AG04450 (cell line): ENCODE data around the gene GRB10. TPM values are rescaled to one million over a fixed set of nuclear protein-coding genes. Genes with fewer than 3 reads are reported as not detected.

Experiments
- CTCF ChIA-PET: fragments of 300-600, 350-600 bp; formaldehyde crosslinking; extraction: SDS; loops from one replicate; lab custom pipeline; 2022; ENCODE audit warnings: antibody characterized with exemption, inconsistent platforms; lab: Charles Lee
- POLR2A ChIA-PET: fragments of 350-600 bp; formaldehyde crosslinking; extraction: SDS; loops from one replicate; lab custom pipeline; 2021; ENCODE audit warnings: antibody characterized with exemption, inconsistent platforms; lab: Yijun Ruan, JAX
- DNase-seq: peaks from one replicate; pipeline ENCODE4 v3.0.0-alpha.2; 2011; ENCODE audit warnings: low read depth, low spot score
- H3K27ac ChIP-seq: one replicate; pipeline ENCODE4 v1.5.1; 2012; ENCODE audit warnings: low read depth, low read length, control low read depth
- H3K27me3 ChIP-seq: one replicate; pipeline ENCODE4 v1.6.0; 2012; ENCODE audit warnings: low read length; ENCODE audit not compliant: control insufficient read depth, insufficient read depth
- H3K4me3 ChIP-seq: 2 replicates; pipeline ENCODE4 v1.5.1; 2011; ENCODE audit warnings: mild to moderate bottlenecking, low read depth, low read length, control low read depth
- H3K9me3 ChIP-seq: 2 replicates; pipeline ENCODE4 v1.5.1; 2012; ENCODE audit warnings: low read length; ENCODE audit not compliant: control insufficient read depth, insufficient read depth
- polyA plus RNA-seq: library from polyadenylated mRNA; depleted of rRNA; stranded (reverse); fragments of >200 nt; gene quantifications from 2 replicates; pipeline ENCODE4 v1.2.3, GENCODE V29; 2011
- TF ChIP-seq, protein P1 (sequence below): IDR thresholded peaks from 2 replicates; pipeline ENCODE4 v1.5.1; 2011; ENCODE audit warnings: low read depth, low read length, control low read depth, inconsistent platforms

GRB10 gene
- polyA plus RNA-seq, 1 experiment = 8.0 TPM

DNA sequence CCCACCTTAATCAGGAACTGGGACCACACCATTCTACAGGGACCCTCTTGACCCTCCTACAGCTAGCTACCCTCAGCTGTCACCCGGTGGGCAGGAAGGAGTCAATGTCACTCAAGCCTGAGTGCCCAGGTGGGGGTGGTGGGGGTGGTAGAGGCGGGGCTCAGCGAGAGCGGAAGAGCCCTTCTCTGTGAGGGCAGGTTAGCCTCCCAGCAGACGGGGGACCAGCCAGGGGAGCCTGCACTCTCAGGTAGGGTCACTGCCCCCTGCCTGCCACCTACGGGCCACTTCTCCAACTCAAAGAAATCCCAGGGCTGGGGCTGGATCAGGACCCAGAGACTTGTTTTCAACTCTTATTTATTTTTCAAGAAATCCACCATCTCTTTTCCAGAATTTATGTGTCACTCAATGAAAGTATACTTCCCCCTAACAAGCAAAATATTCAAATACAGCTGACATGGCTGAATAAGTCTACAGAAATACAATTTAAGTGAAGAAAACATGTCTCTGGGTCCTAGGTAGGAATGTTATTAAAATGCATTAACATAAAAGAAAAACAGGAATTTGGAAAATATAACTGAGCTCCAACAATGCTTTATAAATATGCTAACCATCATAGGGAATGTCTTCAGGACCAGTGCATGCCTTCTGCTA is 154.1 kb downstream of the GRB10 start:
- ChIA-PET CTCF (interaction anchor here (0.6 kb wide), 1 partner anchor 513 kb away, joined by 3 read pairs; no protein-coding TSS in a partner anchor), POLR2A (interaction anchor here (0.5 kb wide), 1 partner anchor 381 kb away, joined by 5 read pairs; no protein-coding TSS in a partner anchor)

DNA sequence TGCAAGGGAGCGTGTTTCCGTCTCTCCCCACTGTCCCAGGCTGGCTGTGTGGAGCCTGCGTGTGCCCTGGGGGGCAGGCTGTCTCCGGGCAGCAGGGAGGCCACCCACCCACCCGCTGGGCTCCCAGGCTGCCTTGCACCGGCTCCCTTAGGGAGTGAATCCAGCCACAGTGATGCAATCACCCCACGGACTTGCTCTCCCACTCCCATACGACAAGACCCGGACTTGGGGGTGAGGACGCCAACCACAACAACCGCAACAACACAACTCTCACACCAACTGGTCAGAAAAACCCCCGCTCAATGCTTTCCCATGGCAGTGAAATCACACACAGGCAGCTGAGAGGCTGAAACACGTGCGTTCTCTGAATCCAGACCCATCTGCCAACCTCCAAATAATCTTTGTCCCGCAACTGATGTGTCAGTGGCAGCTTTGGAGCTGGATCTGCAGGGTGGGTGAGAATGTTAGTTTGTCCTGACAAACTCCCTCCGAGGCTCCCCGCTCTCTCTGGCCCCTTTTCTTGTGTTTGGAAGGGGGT is 154.8 kb downstream of the GRB10 start:
- H3K9me3 ChIP-seq = no peaks in the 10 kb centered on the region
- no peak overlapping the region for H3K27ac ChIP-seq
- no peaks in the 10 kb centered on the region for H3K27me3 ChIP-seq
- DNase-seq = no peak
- CTCF ChIA-PET = no interaction called here
- TF ChIP-seq, protein P1, sequence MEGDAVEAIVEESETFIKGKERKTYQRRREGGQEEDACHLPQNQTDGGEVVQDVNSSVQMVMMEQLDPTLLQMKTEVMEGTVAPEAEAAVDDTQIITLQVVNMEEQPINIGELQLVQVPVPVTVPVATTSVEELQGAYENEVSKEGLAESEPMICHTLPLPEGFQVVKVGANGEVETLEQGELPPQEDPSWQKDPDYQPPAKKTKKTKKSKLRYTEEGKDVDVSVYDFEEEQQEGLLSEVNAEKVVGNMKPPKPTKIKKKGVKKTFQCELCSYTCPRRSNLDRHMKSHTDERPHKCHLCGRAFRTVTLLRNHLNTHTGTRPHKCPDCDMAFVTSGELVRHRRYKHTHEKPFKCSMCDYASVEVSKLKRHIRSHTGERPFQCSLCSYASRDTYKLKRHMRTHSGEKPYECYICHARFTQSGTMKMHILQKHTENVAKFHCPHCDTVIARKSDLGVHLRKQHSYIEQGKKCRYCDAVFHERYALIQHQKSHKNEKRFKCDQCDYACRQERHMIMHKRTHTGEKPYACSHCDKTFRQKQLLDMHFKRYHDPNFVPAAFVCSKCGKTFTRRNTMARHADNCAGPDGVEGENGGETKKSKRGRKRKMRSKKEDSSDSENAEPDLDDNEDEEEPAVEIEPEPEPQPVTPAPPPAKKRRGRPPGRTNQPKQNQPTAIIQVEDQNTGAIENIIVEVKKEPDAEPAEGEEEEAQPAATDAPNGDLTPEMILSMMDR = no peak
- H3K4me3 ChIP-seq = no peak overlapping the region
- POLR2A ChIA-PET = interaction anchor here (0.5 kb wide), 1 partner anchor 381 kb away, joined by 5 read pairs; no protein-coding TSS in a partner anchor

More for the DNA sequence above, 154.1 kb downstream of the GRB10 start:
- no peak overlapping the region for H3K27ac ChIP-seq
- TF ChIP-seq, protein P1 = no peak
- no peak for DNase-seq
- H3K9me3 ChIP-seq = no peaks in the 10 kb centered on the region
- no peaks in the 10 kb centered on the region for H3K27me3 ChIP-seq
- H3K4me3 ChIP-seq = no peak overlapping the region

DNA sequence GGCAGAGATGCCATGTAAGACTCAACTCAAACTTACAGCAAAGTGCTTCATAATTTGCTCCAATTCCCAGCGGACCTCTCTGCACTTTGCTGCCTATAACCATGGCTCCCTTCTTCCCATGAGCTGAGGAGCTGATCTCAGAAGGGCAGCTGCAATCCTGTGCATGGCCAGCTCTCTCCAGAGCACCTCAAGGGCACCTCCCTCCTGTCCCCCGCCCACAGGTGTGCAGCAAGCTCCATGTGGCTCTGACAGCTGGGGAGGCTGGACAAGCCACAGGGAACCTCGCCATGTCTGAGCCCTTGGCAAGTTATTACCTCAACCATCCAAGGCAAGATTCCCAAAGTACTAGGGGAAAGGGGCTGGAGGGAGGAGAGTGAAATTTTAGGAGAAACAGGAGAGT is 156.4 kb downstream of the GRB10 start:
- DNase-seq = no peak
- POLR2A ChIA-PET = no interaction called here
- no peaks in the 10 kb centered on the region for H3K9me3 ChIP-seq
- H3K27ac ChIP-seq = no peak overlapping the region
- H3K27me3 ChIP-seq = no peaks in the 10 kb centered on the region
- H3K4me3 ChIP-seq = no peak overlapping the region
- CTCF ChIA-PET = no interaction called here
- TF ChIP-seq, protein P1 = no peak

DNA sequence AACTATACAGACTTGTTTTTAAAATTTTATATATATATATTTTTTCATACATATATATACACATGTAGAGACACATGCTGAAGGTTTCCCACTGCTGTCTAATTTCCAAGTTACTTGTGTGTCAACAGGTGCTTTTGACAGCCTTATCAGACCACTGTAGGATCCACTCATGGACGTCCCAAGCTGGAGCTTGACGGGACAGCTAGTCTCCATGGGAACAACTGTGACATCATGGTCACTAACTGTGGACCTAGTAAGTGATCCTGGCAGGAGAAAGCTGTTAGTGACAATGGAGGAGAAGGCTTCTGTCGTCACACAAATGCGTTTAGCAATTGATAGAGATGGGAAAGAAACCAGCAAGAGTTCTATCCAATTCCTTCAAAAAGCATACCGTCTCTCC is 157.3 kb downstream of the GRB10 start:
- H3K4me3 ChIP-seq = no peak overlapping the region
- H3K9me3 ChIP-seq = no peaks in the 10 kb centered on the region
- no peaks in the 10 kb centered on the region for H3K27me3 ChIP-seq
- POLR2A ChIA-PET = no interaction called here
- TF ChIP-seq, protein P1 = no peak
- CTCF ChIA-PET = interaction anchor here (1.4 kb wide), 1 partner anchor 18 kb away, joined by 3 read pairs; no protein-coding TSS in a partner anchor
- no peak for DNase-seq
- no peak overlapping the region for H3K27ac ChIP-seq

DNA sequence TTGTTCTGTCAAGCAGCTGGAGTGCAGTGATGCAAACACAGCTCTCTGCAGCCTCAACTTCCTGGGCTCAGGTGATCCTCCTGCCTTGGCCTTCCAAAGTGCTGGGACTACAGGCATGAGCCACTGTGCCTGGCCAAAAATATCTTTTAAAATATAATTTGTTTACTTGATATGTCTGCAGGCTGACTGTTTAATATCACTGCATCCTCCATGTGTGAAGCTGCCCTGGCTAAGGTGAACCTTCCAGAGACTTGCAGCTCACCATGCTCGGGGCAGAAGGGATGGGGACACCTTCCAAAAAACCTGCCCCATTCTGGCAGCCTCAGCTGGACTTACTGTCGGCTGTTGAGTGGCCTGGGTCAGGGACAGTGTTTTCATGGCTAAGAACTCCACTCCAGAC is 159.9 kb downstream of the GRB10 start:
- Histone ChIP-seq H3K9me3 (no peaks in the 10 kb centered on the region), H3K27ac (no peak overlapping the region), H3K4me3 (no peak overlapping the region), H3K27me3 (no peaks in the 10 kb centered on the region)
- ChIA-PET POLR2A (no interaction called here), CTCF (interaction anchor here (0.6 to 1.6 kb wide), 3 partner anchors 10 to 156 kb away, joined by 3 to 5 read pairs (median 5); no protein-coding TSS in a partner anchor)
- TF ChIP-seq, protein P1 = no peak
- no peak for DNase-seq
